ENCODE results near the gene APOB. TPM values are rescaled to one million over a fixed set of nuclear protein-coding genes. Genes with fewer than 3 reads are reported as not detected.

The APOB gene
- total RNA-seq, 1 experiment from 2014 or later = not detected

DNA sequence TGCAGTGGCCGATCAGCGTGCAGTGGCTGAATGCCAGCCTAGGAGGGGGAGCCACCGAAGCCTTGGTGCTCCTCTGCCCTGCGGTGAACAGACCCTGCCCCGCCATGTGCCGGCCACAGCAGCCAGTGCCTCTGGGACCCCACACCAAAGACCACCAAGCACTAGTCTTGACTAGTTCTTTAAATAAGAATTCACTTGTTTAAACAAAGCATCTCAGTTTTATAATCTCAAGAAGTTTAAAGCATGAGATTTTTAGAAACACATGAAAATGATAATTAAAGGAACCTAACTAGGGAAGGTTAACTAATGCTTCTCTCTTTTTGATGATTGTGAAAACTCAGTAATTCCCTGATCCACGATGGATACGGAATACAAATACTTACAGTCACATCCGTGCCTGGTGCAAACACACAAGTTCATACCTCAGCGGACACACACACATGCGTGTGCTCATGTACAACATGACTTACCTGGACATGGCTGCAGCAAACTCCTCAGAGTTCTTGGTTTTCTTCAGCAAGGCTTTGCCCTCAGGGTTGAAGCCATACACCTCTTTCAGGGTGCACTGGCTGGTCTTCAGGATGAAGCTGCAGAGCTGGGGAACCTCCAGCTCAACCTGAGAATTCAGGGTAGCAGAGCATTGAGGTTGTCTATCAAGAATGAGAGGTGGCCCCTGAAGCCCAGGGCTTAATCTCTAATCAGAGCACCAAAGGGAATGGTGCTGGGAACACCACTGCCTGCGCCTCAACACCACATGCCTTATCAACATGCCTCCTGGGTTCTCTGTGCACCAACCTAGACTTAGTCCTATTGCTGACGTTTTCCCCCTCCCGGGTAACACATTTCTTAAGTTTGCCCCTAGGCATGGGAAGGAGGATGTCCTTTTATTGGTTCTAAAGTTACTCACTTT lies 3.1 kb downstream of the APOB start:
- no peak for DNase-seq
- Histone ChIP-seq H2AFZ (ENCODE audit: low read length) (no peak overlapping the region), H3K27ac (ENCODE audit: low read length) (no peak overlapping the region), H3K9me3 (ENCODE audit: low read length) (no peaks in the 10 kb centered on the region), H3K79me2 (ENCODE audit: low read length) (no peaks in the 10 kb centered on the region), H3K4me3 (ENCODE audit: low read length) (no peak overlapping the region), H4K20me1 (ENCODE audit: low read length) (no peaks in the 10 kb centered on the region), H3K4me1 (ENCODE audit: insufficient read depth, low read length) (no peaks in the 10 kb centered on the region), H3K27me3 (ENCODE audit: low read length) (peaks cover 28% of the 10 kb centered on the region), H3K4me2 (ENCODE audit: low read length) (no peak overlapping the region), H3K36me3 (ENCODE audit: low read depth, low read length) (no peaks in the 10 kb centered on the region), H3K9me2 (replicated peaks; ENCODE audit: low read length) (no peaks in the 10 kb centered on the region), H3F3A (ENCODE audit: low read length, unreplicated experiment) (no peaks in the 10 kb centered on the region), H3K9ac (ENCODE audit: low read length) (no peak overlapping the region)
- POLR2A ChIA-PET (ENCODE audit: unreplicated experiment) = no interaction called here
- ATAC-seq = no peak
- CTCF ChIA-PET = no interaction called here
- BruUV-seq (replicated peaks) = no TSS peak
- intact Hi-C loops (cut with micrococcal nuclease) = loop anchor here (5.0 kb wide), 1 partner anchor 277 kb away; no protein-coding TSS in a partner anchor
- TF ChIP-seq, protein P1, sequence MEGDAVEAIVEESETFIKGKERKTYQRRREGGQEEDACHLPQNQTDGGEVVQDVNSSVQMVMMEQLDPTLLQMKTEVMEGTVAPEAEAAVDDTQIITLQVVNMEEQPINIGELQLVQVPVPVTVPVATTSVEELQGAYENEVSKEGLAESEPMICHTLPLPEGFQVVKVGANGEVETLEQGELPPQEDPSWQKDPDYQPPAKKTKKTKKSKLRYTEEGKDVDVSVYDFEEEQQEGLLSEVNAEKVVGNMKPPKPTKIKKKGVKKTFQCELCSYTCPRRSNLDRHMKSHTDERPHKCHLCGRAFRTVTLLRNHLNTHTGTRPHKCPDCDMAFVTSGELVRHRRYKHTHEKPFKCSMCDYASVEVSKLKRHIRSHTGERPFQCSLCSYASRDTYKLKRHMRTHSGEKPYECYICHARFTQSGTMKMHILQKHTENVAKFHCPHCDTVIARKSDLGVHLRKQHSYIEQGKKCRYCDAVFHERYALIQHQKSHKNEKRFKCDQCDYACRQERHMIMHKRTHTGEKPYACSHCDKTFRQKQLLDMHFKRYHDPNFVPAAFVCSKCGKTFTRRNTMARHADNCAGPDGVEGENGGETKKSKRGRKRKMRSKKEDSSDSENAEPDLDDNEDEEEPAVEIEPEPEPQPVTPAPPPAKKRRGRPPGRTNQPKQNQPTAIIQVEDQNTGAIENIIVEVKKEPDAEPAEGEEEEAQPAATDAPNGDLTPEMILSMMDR (conservative IDR thresholded peaks at IDR 0.05; ENCODE audit: low read depth, low read length) = no peak
- no peak for TF ChIP-seq EZH2phosphoT487 (IDR thresholded peaks at IDR 0.05; ENCODE audit: borderline replicate concordance, low read length)
- TF ChIP-seq EZH2 (IDR thresholded peaks at IDR 0.05; ENCODE audit: low read length, unreplicated experiment) = no peak

DNA sequence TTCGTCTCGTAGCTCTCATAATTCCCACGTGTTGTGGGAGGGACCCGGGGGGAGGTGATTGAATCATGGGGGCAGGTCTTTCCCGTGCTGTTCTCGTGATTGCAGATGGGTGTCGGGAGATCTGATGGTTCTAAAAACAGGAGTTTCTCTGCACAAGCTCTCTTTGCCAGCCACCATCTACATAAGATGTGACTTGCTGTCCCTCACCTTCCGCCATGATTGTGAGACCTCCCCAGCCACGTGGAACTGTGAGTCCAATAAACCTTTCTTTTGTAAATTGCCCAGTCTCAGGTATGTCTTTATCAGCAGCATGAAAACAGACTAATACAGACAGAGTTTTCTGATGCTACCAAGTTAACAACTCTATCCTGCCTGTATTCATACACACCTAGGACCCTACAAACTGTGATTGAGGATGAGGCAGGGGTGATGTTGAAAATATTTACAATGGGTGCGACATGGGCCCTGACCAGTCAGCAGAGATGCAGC lies 3.9 kb downstream of the APOB start:
- CTCF ChIA-PET = no interaction called here
- no TSS peak for BruUV-seq (replicated peaks)
- no peak for TF ChIP-seq EZH2phosphoT487 (IDR thresholded peaks at IDR 0.05; ENCODE audit: borderline replicate concordance, low read length)
- TF ChIP-seq, protein P1 (conservative IDR thresholded peaks at IDR 0.05; ENCODE audit: low read depth, low read length) = no peak
- TF ChIP-seq EZH2 (IDR thresholded peaks at IDR 0.05; ENCODE audit: low read length, unreplicated experiment) = no peak
- Histone ChIP-seq H3K4me3 (ENCODE audit: low read length) (no peak overlapping the region), H3K79me2 (ENCODE audit: low read length) (no peaks in the 10 kb centered on the region), H3K9me2 (replicated peaks; ENCODE audit: low read length) (no peaks in the 10 kb centered on the region), H2AFZ (ENCODE audit: low read length) (no peak overlapping the region), H3F3A (ENCODE audit: low read length, unreplicated experiment) (no peaks in the 10 kb centered on the region), H3K4me2 (ENCODE audit: low read length) (no peak overlapping the region), H3K9me3 (ENCODE audit: low read length) (no peaks in the 10 kb centered on the region), H4K20me1 (ENCODE audit: low read length) (no peaks in the 10 kb centered on the region), H3K4me1 (ENCODE audit: insufficient read depth, low read length) (no peaks in the 10 kb centered on the region), H3K9ac (ENCODE audit: low read length) (no peak overlapping the region), H3K36me3 (ENCODE audit: low read depth, low read length) (no peaks in the 10 kb centered on the region), H3K27me3 (ENCODE audit: low read length) (peaks cover 28% of the 10 kb centered on the region), H3K27ac (ENCODE audit: low read length) (no peak overlapping the region)
- POLR2A ChIA-PET (ENCODE audit: unreplicated experiment) = no interaction called here
- intact Hi-C loops (cut with micrococcal nuclease) = loop anchor here (5.0 kb wide), 1 partner anchor 277 kb away; no protein-coding TSS in a partner anchor
- ATAC-seq (no peak), DNase-seq (no peak)

DNA sequence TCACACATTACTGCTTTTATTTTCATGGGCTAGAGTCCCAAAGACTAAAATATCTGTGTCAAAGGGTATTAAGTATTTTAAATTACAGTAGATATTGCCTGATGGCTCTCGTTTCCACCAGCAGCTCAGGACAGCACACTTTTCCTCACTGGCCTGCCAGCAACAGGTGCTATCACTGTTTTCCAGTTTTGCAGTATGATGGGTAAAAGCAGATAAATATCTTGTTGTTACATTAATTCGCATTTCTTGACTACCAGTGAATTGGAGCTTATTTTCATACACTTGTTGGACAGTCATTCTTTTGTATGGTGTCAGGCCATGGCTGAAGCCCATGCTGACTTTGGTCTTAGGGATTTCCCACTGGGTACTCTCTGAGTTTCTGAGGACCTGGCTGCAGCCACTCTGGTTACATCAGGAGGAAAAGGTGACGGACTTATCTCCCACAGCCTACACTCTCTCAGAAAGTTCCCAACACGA lies 4.8 kb downstream of the APOB start:
- no peaks in the 10 kb centered on the region for H3F3A ChIP-seq (ENCODE audit: low read length, unreplicated experiment)
- no TSS peak for BruUV-seq (replicated peaks)
- ATAC-seq (no peak), DNase-seq (no peak)
- no peak overlapping the region for H2AFZ ChIP-seq (ENCODE audit: low read length)
- ChIA-PET POLR2A (ENCODE audit: unreplicated experiment) (no interaction called here), CTCF (no interaction called here)
- intact Hi-C loops (cut with micrococcal nuclease) = no loop called here
- H3K9me2 ChIP-seq (replicated peaks; ENCODE audit: low read length) = no peaks in the 10 kb centered on the region
- H3K36me3 ChIP-seq (ENCODE audit: low read depth, low read length) = no peaks in the 10 kb centered on the region
- H3K4me3 ChIP-seq (ENCODE audit: low read length) = no peak overlapping the region
- H3K4me2 ChIP-seq (ENCODE audit: low read length) = no peak overlapping the region
- H4K20me1 ChIP-seq (ENCODE audit: low read length) = no peaks in the 10 kb centered on the region
- H3K79me2 ChIP-seq (ENCODE audit: low read length) = no peaks in the 10 kb centered on the region
- H3K9me3 ChIP-seq (ENCODE audit: low read length) = no peaks in the 10 kb centered on the region
- TF ChIP-seq EZH2phosphoT487 (IDR thresholded peaks at IDR 0.05; ENCODE audit: borderline replicate concordance, low read length) = no peak
- TF ChIP-seq EZH2 (IDR thresholded peaks at IDR 0.05; ENCODE audit: low read length, unreplicated experiment) = no peak
- TF ChIP-seq, protein P1 (conservative IDR thresholded peaks at IDR 0.05; ENCODE audit: low read depth, low read length) = no peak
- H3K27me3 ChIP-seq (ENCODE audit: low read length) = peaks cover 31% of the 10 kb centered on the region
- no peaks in the 10 kb centered on the region for H3K4me1 ChIP-seq (ENCODE audit: insufficient read depth, low read length)
- no peak overlapping the region for H3K9ac ChIP-seq (ENCODE audit: low read length)
- no peak overlapping the region for H3K27ac ChIP-seq (ENCODE audit: low read length)

Data from PC-3 (cell line).